NCI-H510A (cell line): ENCODE results near the gene VAV2.
"Not testable (repeated sequence)": the region's sequence is repeated elsewhere in the genome, so short reads cannot be mapped to it uniquely, and the experiment has no call there.

Experiments used
- DNase-seq: peaks from one replicate; lab custom pipeline; 2025; lab: John Stamatoyannopoulos, UW

VAV2 gene

GRCh38 chr9:133996531-133997520, 4.7 kb upstream of the VAV2 start:
- no peak for DNase-seq

DNA sequence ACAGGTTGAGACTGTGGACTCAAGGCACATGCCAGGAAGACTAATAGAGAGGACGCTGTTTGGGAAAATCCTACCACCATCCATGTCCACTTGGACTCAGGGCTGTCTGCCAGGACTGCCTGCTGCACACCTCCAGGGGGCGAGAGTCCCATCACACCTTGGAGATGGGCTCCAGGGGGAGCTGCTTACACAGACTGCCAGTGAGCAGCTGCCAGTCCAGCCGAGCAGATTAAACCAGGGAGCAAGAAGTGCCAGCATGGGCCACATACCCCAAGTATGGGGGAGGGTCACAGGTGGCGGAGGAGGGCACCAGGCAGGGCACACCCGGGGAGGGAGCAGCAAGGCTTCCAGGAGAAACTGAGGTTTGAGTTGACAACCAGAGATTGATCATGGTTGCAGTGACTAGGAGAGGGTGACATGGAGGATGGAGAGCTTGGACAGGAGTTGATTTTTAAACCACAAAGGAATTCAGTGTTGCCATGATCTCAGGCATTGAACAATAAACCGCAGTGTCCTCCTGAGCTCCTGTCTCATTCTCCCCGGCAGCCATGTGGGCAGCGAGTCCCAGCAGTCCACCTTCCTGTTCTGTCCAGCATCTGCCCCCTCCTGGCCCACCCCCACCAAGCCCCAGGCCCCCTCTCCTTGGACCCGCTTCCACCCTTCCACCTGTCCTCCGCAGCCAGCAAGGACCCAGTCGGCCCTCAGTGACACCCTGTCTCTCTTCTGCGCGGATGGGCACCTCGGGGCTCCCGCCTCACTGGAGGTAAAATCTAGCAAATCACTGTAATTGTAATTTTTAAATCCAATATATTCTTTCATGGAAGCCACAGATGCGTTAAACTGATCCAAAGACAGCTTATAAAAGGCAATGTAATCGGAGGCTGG, 3.1 kb upstream of the VAV2 start:
- DNase-seq, result no peak

- DNase-seq, result no peak
Observed at GRCh38 chr9:133994353-133995011, 2.4 kb upstream of the VAV2 start.

GRCh38 chr9:133993635-133994253, 1.6 kb upstream of the VAV2 start:
- DNase-seq, result no peak

DNA sequence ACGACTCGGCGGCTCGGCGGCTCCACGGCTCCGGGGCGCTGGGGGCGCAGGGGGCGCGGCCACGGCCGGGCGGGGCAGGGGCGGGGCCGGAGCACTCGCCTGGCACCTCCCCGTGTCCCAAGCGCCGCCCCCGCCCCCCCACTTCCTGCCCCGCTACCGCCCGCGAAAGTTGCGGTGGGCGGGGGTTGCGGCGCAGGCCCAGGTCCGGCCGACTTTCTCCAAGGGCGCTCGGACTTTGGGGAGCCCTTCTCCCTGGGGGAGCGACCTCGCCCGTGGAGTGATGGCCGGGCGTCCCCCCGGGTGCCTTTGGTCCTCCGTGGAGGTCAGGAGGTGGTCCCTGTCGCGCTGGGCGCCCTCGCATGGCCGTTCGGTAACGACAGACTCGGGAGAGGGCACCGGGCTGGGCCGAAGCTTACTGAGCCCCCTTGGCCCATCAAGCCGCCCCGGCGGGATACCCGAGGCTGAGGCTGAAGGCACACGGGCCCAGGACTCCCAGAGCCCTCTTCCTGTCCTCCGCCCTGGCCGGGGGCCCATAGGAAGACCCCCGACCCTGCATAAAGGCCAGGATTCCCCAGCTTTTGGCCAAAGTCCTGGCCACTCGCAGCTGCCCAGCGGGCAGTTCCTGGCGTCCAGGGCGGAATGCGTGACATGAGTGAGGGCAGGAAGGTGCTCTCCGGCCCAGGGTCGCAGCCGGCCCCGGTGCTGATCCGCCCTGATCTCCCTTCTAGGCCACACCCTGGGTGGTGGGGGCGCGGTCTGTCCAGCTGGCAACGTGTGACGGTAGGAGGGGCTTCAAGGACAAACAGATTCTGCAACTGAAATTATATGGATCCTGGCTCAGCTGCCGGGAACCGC, 883 bp upstream of the VAV2 start:
- peak; percentile 74 for DNase-seq

DNA sequence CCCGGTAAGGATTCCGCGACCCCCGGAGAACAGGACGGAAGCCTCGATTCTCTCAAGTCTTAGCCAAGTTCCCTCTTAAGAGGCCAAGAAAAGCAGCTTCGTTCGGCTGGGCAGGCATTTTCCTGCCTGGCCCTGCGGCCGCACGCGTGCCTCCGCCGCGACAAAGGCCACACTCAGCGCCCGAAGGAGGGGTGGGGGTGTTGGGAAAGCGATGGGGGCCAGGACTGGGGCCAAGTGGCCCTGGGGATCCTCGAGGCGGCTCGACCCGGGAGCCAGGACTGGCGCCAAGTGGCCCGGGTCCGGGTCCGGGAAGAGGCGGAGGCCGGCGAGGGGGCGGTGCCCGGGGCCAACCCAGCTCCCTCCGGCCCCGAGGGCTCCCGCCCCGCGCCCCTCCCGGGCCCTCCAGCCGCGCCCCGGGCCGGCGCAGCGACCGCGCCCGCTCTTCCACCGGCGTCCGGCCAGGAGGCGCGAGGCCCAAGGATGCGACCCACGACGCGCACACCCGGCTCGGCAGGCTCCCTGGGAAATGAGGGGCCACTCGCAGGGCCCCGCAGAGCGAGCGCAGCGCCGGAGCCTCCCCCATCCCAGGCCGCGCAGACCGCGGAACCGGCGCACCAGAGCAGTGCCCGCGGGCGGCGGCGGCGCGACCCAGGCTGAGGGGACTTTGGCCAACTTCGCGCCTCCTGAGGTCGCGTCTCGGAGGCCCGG, 756 bp downstream of the VAV2 start:
- DNase-seq, result no peak

- DNase-seq, result no peak
Observed at GRCh38 chr9:133990366-133991213, 1.5 kb downstream of the VAV2 start.

- no peak for DNase-seq
Observed at GRCh38 chr9:133989625-133990365, 2.3 kb downstream of the VAV2 start.

- DNase-seq, result not testable (repeated sequence)
Observed at GRCh38 chr9:133988771-133989170, 3.4 kb downstream of the VAV2 start.

DNA sequence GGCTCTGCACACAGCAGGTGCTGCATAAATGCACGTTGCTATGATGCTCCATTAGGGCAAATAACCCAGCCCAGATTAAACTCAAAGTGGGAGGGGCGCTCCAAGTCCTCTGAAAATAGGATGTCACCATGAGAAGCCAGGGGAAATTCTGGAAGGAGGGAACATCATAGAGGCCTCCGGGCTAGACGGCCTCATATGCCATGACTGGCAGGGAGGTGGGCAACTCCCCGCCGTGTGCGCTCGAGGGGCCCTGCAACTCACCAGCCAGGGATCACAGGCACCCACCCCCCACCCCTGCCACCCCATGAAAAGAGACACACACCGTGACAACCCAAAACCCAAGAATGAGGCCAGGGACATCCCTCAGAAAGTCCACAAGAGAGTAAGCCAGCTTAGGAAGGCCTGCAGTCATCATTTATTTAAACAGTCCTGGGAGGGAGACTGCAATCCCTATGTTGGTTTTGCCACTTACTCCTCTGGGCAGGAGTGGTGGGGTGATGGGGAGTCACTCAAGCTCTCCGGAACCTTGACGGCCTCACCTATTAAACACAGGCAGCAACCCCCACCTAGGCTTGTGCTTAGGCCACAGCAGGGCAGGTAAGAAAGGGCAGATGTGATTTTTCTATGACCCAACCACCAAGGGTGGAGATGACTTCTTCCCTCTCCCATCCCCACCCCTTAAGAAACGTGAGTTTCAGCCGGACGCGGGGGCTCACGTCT, 4.0 kb downstream of the VAV2 start:
- DNase-seq, result no peak

- no peak for DNase-seq
Observed at GRCh38 chr9:133987446-133987788, 4.7 kb downstream of the VAV2 start.

DNA sequence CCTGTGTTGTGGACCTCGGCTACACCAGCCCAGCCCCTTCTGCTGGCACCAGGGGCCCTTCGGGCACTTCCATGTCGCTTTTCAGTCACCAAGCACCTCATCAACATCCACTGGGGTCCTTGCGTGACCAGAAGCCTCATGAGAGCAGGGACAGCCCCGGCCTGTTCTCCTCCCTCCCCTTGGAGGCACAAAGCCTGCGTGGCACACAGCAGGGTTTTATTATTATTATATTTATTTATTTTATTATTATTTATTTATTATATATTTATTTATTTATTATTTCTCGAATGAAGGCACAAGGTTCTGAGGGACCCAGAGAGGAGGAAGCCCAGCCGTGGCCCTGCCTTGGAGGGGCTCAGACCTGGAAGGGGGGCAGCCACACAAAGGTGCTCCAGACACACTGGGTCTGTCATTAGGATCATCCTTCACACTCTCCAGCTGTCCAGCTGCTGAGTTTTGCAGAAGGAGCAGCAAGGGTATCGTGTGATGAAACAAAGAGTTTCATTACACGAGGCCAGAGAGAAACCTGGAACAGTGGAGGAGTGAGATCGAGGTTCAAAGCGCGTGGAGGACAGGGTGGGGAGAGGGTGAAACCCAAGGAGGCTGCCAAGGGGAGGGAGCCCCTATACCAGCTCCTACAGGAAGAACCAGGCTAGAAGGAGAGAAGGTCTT, 5.2 kb downstream of the VAV2 start:
- DNase-seq, result no peak

DNA sequence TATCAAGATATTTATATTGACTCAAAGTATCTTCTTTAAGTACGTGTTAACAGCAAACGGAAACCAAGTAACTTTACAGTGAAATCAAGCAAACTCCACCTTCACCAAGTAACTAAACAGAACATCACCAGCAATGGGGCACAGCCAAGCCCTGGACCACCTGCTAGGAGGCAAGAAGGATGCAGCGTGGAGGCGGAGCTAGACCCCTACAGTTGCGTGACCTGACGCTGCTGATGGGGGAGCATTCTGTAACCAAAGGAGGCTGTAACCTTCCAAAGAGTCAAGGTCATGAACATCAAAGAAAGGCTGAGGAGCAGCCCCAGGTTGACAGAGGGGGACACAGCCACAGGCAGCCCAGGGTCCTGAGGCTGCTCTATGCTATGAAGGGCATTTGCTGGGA, 6.1 kb downstream of the VAV2 start:
- no peak for DNase-seq

GRCh38 chr9:133982971-133983720, 9.0 kb downstream of the VAV2 start:
- DNase-seq, result no peak

DNA sequence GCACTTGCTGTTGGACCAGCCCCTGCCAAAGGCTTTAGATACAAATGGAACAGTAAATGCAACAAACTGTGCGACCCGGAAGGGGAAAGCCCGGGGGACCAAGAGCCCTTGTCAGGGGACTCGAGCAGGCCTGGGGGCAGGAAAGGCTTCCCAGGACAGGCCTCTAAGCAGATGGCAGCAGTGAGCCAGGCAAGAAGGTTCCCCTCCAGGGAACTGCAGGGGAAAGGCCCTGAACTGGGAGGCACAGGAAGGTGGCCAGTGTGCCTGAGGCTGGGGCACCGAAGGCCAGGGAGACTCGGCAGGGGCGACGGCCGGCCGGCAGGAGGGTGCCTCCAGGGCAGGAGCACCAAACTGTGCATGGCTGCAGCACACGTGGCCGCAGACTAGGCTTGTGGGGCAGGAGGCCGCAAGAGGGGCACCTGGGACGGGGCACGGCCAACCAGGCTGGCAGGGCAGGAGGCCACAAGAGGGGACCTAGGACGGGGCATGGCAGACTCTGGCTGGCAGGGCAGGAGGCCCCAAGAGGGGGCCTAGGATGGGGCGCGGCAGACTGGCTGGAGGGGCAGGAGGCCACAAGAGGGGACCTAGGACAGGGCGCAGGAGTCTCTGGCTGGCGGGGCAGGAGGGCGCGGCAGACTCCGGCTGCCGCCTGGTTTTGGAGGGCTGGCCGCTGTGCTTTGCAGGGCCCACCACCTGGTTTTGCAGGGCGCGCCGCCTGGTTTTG, 10.0 kb downstream of the VAV2 start:
- DNase-seq, result no peak

GRCh38 chr9:133981589-133981957, 10.6 kb downstream of the VAV2 start:
- no peak for DNase-seq
